IPS-18a (cell line): ENCODE measurements around the gene POLR3E.
A peak's percentile ranks its signal among the peaks of the same experiment; 100 is the strongest.
"Not testable (repeated sequence)": the region's sequence is repeated elsewhere in the genome, so short reads cannot be mapped to it uniquely, and the experiment has no call there.

Experiments used
- H3K27ac ChIP-seq: one replicate; pipeline ENCODE4 v1.5.1; 2013; ENCODE audit warnings: low read length
- H3K27me3 ChIP-seq: one replicate; pipeline ENCODE4 v1.6.1; 2013; ENCODE audit warnings: mild to moderate bottlenecking, low read length; ENCODE audit not compliant: control insufficient read depth, insufficient read depth
- H3K36me3 ChIP-seq: one replicate; pipeline ENCODE4 v1.6.1; 2013; ENCODE audit warnings: low read depth, low read length; ENCODE audit not compliant: control insufficient read depth
- H3K4me1 ChIP-seq: one replicate; pipeline ENCODE4 v1.6.1; 2013; ENCODE audit warnings: low read depth, low read length; ENCODE audit not compliant: control insufficient read depth
- H3K4me3 ChIP-seq: one replicate; pipeline ENCODE4 v1.5.1; 2013; ENCODE audit warnings: low read length
- H3K9ac ChIP-seq: one replicate; pipeline ENCODE4 v1.6.1; 2013; ENCODE audit warnings: mild to moderate bottlenecking, low read length, moderate library complexity
- H3K9me3 ChIP-seq: one replicate; pipeline ENCODE4 v1.6.1; 2013; ENCODE audit warnings: low read depth, low read length; ENCODE audit not compliant: control insufficient read depth

POLR3E gene

DNA sequence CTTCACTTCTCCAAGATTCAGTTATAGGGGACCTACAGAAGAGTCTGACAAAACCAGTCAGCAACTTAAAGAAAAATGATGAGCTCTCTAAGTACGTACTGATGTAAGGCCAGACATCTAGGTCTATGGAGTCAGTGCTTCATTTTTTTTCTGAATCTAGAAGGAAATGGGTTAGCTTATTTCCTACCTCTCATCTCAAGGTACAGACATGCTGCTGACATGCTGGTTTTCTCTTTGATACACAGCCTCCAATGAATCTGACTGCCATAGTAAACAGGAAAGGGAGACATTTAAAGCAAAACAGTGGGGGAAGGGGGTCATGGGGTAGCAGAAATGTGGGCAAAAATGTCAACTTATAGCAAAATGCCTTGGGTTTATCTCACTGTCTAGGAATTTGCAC, 60.8 kb downstream of the POLR3E start:
- Histone ChIP-seq H3K4me1 (peaks cover 14% of the 10 kb centered on the region), H3K27me3 (no peaks in the 10 kb centered on the region), H3K9me3 (no peaks in the 10 kb centered on the region), H3K4me3 (no peak overlapping the region), H3K36me3 (peaks cover 8% of the 10 kb centered on the region), H3K27ac (no peak overlapping the region), H3K9ac (no peak overlapping the region)

DNA sequence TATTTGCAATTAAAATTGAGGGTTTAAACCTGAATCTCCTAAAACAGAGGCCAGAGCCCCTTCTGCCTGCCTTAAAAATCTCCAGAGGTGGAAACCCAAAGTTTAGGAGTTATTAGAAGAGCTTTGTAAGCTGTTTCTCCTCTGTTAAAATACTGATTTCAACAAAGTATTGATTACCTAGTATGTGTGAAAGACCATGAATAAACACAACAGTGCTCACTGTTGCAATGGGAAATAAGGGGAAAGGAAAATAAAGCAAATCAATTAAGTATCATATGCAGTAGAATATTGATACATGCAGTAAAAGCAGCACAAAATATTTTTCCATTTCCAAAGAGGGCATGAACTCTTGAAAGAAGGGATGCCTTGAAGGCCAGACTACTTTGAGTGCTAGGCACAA, 62.5 kb downstream of the POLR3E start:
- Histone ChIP-seq H3K27ac (no peak overlapping the region), H3K36me3 (peaks cover 20% of the 10 kb centered on the region), H3K9me3 (no peaks in the 10 kb centered on the region), H3K4me3 (no peak overlapping the region), H3K4me1 (no peaks in the 10 kb centered on the region), H3K9ac (no peak overlapping the region), H3K27me3 (no peaks in the 10 kb centered on the region)

DNA sequence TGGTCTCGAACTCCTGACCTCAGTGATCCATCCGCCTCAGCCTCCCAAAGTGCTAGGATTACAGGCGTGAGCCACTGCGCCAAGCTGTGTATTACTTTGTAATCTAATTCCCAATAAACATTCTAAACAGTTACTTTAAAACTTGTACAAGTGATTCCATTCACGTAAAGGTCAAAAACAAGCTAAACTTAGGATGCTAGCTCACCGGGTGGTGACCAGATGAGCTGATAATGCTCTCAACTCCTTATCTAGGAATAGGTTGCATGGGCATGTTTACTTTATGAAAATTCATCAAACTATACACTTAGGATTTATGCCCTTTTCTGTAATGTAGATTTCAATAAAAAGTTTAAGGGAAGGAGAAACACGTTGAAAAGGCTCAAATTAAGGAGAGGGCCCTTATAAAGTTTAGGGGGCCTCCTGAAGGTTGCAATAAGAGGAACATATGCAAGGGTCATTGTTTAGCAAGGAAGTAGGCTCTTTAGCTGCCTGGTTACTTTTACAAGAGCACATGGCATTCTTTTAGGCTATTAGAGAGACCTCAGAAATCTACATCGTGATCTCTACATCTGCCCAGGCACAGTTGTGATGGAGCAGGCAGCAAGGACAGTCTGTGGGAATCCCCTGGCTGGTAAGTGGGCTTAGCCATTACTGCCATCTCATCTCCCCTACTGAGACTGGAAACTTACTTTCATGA, 63.9 kb downstream of the POLR3E start:
- Histone ChIP-seq H3K27ac (no peak overlapping the region), H3K27me3 (no peaks in the 10 kb centered on the region)

DNA sequence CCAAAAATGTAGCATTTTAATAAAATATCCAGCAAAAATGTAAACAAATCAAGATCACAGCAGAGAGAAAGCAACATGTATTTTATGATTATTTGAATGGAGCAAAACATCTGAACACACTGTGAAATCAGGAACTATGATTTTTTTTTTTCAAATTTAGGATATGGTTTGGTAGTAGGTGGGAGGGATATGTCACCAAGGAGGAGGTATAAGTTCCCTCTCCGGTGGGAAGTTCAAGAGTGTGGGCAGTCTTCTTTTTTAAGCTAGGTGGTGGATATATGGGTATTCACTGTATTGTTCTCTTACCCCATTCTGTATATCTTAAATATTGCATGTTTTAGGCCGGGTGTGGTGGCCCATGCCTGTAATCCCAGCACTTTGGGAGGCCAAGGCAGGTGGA, 67.0 kb downstream of the POLR3E start:
- no peak overlapping the region for H3K27ac ChIP-seq
- H3K36me3 ChIP-seq: peaks cover 20% of the 10 kb centered on the region
- H3K9me3 ChIP-seq: no peaks in the 10 kb centered on the region
- no peaks in the 10 kb centered on the region for H3K4me1 ChIP-seq
- no peaks in the 10 kb centered on the region for H3K27me3 ChIP-seq
- H3K9ac ChIP-seq: no peak overlapping the region
- H3K4me3 ChIP-seq: no peak overlapping the region

More for the DNA sequence above, 63.9 kb downstream of the POLR3E start:
- no peaks in the 10 kb centered on the region for H3K9me3 ChIP-seq
- H3K9ac ChIP-seq: no peak overlapping the region
- H3K4me3 ChIP-seq: no peak overlapping the region
- peaks cover 20% of the 10 kb centered on the region for H3K36me3 ChIP-seq
- no peaks in the 10 kb centered on the region for H3K4me1 ChIP-seq

DNA sequence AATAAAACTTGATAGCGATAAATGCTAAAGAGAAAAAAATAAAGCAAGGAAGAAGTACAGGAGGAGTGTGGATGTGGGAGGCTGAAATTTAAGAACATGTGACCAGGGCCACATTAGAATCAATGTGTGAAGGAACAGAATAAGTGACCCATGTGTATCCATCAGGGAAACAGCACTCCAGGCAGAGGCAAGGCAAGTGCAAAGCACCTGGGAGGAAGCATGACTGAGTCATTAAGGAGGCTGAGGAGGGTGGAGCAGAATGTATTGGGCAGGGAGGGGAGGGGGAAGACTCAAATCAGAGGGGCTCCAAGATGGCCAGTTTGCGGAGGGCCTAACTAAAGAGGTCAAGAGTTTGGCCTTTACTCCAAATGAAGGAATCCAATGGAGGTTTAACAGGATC, 69.2 kb downstream of the POLR3E start:
- Histone ChIP-seq H3K27me3 (no peaks in the 10 kb centered on the region), H3K27ac (no peak overlapping the region), H3K9me3 (no peaks in the 10 kb centered on the region), H3K9ac (no peak overlapping the region), H3K4me1 (peaks cover 14% of the 10 kb centered on the region), H3K4me3 (no peak overlapping the region), H3K36me3 (peaks cover 20% of the 10 kb centered on the region)

DNA sequence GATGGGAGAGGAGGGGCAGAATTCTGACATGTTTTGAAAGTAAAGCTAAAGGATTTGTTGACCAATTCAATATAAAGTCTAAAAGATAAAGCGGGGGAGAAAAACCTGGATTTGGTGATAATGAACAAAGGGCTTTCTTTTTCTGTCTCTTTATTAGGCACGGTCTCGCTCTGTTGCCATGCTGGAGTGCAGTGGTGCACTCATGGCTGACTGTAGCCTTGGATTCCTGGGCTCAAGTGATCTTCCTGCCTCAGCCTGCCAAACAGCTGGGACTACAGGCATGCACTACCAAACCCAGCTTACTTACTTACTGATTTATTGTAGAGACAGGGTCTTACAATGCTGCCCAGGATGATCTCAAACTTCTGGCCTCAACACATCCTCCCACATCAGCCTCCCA, 69.7 kb downstream of the POLR3E start:
- H3K4me3 ChIP-seq: no peak overlapping the region
- peaks cover 20% of the 10 kb centered on the region for H3K36me3 ChIP-seq

DNA sequence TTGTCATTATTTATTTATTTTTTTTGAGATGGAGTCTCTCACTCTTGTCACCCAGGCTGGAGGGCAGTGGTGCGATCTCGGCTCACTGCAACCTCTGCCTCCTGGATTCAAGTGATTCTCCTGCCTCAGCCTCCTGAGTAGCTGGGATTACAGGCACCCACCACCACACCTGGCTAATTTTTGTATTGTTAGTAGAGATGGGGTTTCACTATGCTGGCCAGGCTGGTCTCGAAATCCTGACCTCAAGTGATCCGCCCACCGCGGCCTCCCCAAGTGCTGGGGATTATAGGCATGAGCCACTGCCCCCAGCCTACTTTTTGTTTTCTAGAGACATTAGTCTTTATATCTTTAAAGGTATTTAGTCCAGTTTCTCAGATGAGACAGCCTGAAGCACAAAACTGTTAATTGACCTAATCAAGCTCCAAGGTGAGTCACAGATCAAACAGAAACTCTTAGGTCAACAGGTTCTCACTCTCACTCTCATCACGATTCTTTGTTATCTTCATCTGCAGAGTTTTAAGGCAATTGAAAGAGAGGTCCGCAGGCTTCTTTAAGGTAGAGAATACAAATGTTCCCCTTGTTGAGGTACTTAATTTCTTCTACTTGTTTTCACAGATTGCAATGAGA, 71.1 kb downstream of the POLR3E start:
- not testable (repeated sequence) for H3K27me3 ChIP-seq, H3K9ac ChIP-seq, H3K27ac ChIP-seq, H3K36me3 ChIP-seq, H3K9me3 ChIP-seq, H3K4me3 ChIP-seq
- H3K4me1 ChIP-seq: peaks cover 18% of the 10 kb centered on the region

More for the DNA sequence above, 69.7 kb downstream of the POLR3E start:
- no peaks in the 10 kb centered on the region for H3K9me3 ChIP-seq
- peaks cover 14% of the 10 kb centered on the region for H3K4me1 ChIP-seq
- no peak overlapping the region for H3K9ac ChIP-seq
- H3K27me3 ChIP-seq: no peaks in the 10 kb centered on the region
- no peak overlapping the region for H3K27ac ChIP-seq

DNA sequence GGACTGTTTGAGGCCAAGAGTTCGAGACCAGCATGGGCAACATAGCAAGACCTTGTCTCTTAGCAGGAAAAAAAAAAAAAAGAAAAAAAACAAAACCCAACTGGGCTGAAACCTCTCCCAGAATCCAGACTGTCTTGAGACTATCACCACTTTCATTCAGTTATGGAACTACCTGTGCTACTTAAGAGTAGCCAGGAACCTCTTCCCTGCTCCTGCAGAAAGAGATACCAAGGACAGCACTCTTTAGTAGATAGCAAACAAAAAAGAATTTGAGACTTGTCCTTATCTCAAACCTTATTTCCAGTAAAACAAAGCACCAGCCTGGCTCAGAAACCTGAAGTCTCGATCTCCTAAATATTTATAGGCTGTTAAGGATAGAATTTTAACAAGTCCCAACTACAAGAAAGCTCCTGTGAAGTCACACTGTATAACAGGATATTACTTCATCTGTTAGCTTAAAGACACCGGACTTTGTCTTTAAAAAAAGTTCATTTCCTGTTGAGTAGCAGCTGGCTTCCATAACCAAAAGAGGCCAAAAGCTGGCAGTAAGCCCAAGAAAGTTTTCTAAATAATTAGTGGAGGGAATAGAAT, 72.1 kb downstream of the POLR3E start:
- Histone ChIP-seq H3K9me3 (no peaks in the 10 kb centered on the region), H3K27me3 (peaks cover 13% of the 10 kb centered on the region), H3K9ac (no peak overlapping the region), H3K36me3 (no peaks in the 10 kb centered on the region), H3K27ac (no peak overlapping the region), H3K4me3 (no peak overlapping the region), H3K4me1 (peaks cover 20% of the 10 kb centered on the region)

DNA sequence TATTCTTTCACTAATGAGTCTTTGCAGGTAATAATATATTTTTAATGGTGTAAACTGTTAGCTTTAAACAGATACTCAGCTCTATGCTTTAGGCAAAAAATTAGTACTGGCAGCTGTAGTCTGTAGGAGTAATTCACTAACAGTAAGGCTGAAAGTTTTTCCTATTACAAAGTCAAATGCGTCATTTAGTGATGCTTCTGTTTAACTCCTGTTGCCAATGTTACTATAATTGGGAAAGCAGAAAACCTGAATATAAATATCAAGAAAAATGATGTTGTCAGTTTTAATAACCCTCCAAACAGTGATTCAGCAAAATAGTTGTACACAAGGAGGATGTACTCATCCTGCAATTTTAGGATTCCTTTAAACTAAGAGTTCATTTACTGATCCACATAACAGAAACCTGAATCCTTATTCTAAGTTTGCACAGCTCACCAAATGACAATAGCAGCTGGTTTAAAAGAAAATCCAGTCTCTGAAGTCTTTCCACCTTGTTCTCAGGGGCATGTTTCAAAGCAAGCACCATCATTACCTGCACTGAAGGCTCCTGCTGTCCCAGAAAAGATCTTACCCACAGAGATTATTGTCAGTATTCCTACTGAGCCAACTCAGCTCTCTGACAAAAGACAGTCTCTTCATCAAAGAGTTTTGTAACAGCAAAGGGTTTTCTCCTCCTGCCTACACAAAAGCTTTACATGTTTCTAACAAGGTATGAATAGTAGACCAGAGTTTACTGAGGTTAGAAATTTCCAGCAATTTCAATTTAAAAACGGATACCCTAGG, 73.0 kb downstream of the POLR3E start:
- peaks cover 20% of the 10 kb centered on the region for H3K4me1 ChIP-seq
- H3K36me3 ChIP-seq: no peaks in the 10 kb centered on the region
- H3K27ac ChIP-seq: no peak overlapping the region
- H3K4me3 ChIP-seq: peak overlapping the region; percentile 21
- peaks cover 16% of the 10 kb centered on the region for H3K27me3 ChIP-seq
- H3K9me3 ChIP-seq: no peaks in the 10 kb centered on the region
- H3K9ac ChIP-seq: no peak overlapping the region

DNA sequence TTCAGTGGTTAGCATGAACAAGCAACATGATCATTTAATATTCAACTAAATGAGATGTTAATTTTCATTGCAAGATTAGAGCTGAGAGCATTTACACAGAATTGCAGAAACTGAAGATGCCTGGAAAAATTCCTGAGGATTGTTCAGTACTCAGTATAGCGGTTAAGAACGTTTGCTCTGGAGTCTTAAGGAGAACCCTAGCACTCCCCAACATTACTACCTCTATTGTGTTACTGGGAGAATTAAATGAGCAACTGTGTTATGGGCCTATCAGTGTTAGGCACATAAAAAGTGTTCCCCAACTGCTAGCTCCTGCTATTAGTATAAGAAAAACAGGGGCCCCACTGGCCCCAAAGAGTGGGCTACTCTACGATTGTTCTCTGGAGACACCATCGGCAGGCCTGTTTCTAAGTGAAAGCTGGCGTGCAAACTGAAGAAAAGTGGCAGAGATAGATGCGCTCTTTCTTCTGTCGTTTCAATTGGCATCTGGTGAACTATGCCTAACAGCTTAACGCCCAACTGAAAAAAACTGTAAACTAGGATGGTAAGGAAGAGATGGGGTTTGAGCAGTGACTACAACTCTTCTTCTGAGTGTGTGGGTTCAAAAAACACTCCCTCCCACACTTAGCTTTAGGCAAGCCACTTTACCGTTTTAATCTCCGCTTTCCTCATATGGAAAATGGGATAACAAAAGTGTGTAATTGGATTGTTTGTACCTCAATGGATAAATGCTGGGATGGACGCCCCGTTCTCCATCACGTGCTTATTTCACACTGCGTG, 75.9 kb downstream of the POLR3E start:
- H3K9ac ChIP-seq: peak overlapping the region; percentile 70
- H3K4me1 ChIP-seq: peaks cover 20% of the 10 kb centered on the region
- no peaks in the 10 kb centered on the region for H3K36me3 ChIP-seq
- peak overlapping the region; percentile 88 for H3K4me3 ChIP-seq
- peaks cover 31% of the 10 kb centered on the region for H3K27me3 ChIP-seq
- no peak overlapping the region for H3K27ac ChIP-seq
- H3K9me3 ChIP-seq: no peaks in the 10 kb centered on the region
